Tibial nerve (tissue), 4 donors: ENCODE data around the gene ZP2. TPM values are rescaled to one million over a fixed set of nuclear protein-coding genes. Genes with fewer than 3 reads are reported as not detected.

ENCODE experiments used
- DNase-seq, 2 donors: peaks; one replicate each; pipeline ENCODE4 v3.0.0-alpha.2; 2019; ENCODE audit warnings: low spot score in 2 of 2
- H3K27ac ChIP-seq, 4 donors: fragments of 200-600 bp; sonication (generic) in 3 of 4; one replicate each; pipeline ENCODE4 v1.5.1; 2017 to 2019; ENCODE audit warnings: mild to moderate bottlenecking in 1 of 4
- H3K27me3 ChIP-seq, 2 donors: fragments of 200-600 bp; sonication (generic) in 1 of 2; one replicate each; pipeline versions ENCODE4 v1.5.1 to v1.6.0; 2017 to 2019
- H3K36me3 ChIP-seq, 3 donors: fragments of 200-600 bp; sonication (generic); one replicate each; pipeline ENCODE4 v1.5.1; 2018 to 2019
- H3K4me1 ChIP-seq, 4 donors: fragments of 200-600 bp; sonication (generic) in 3 of 4; one replicate each; pipeline ENCODE4 v1.5.1; 2017 to 2019
- H3K4me3 ChIP-seq, 4 donors: fragments of 200-600 bp; sonication (generic) in 3 of 4; one replicate each; pipeline ENCODE4 v1.5.1; 2017 to 2019; ENCODE audit warnings: mild to moderate bottlenecking in 1 of 4, moderate library complexity in 1 of 4
- H3K9me3 ChIP-seq, 4 donors: fragments of 200-600 bp; sonication (generic) in 3 of 4; one replicate each; pipeline ENCODE4 v1.5.1; 2017 to 2019
- EP300 ChIP-seq, 2 donors: sonication (generic); formaldehyde crosslinking; IDR thresholded peaks; one replicate each; pipeline ENCODE4 v1.6.1; 2017; ENCODE audit warnings: antibody characterized with exemption in 2 of 2, mild to moderate bottlenecking in 1 of 2
- POLR2A ChIP-seq, 2 donors: fragments of 450-650 bp; IDR thresholded peaks; one replicate each; pipeline ENCODE4 v1.6.1; 2017; ENCODE audit warnings: antibody characterized with exemption in 2 of 2, mild to moderate bottlenecking in 2 of 2, moderate library complexity in 2 of 2
- WGBS, 2 donors: methylation state at CpG; one replicate each; pipeline ENCODE4 v1.1.5; 2018; 5-methylcytosine and 5-hydroxymethylcytosine counted together
- total RNA-seq, 4 donors: library from RNA; depleted of rRNA; stranded (reverse); fragments of >200 nt; gene quantifications; one replicate each; pipeline ENCODE4 v1.1.0, GENCODE V29; 2016
- TF ChIP-seq, protein P1 (sequence below), 5 experiments: fragments of 200-600 bp in 3 of 5; fragments of 450-650 bp in 2 of 5; sonication (generic) in 3 of 5; IDR thresholded peaks; one replicate each; pipeline ENCODE4 v1.5.1; 2016 to 2019; ENCODE audit warnings: antibody characterized with exemption in 5 of 5, mild to moderate bottlenecking in 3 of 5, moderate library complexity in 2 of 5

Gene ZP2
- total RNA-seq, 4 donors from 2014 or later = not detected

- DNase-seq = no peak
- peaks cover 0 to 5% (median under 1%) of the 10 kb centered on the region in 4 donors for H3K4me1 ChIP-seq
- TF ChIP-seq EP300 (IDR thresholded peaks at IDR 0.05) (no peak), POLR2A (IDR thresholded peaks at IDR 0.05) (no peak)
- TF ChIP-seq, protein P1, sequence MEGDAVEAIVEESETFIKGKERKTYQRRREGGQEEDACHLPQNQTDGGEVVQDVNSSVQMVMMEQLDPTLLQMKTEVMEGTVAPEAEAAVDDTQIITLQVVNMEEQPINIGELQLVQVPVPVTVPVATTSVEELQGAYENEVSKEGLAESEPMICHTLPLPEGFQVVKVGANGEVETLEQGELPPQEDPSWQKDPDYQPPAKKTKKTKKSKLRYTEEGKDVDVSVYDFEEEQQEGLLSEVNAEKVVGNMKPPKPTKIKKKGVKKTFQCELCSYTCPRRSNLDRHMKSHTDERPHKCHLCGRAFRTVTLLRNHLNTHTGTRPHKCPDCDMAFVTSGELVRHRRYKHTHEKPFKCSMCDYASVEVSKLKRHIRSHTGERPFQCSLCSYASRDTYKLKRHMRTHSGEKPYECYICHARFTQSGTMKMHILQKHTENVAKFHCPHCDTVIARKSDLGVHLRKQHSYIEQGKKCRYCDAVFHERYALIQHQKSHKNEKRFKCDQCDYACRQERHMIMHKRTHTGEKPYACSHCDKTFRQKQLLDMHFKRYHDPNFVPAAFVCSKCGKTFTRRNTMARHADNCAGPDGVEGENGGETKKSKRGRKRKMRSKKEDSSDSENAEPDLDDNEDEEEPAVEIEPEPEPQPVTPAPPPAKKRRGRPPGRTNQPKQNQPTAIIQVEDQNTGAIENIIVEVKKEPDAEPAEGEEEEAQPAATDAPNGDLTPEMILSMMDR (IDR thresholded peaks at IDR 0.05) = no peak
- WGBS, 2 donors = 95 to 97% methylated on average over 12 of the region's 12 CpGs
- H3K27me3 ChIP-seq = no peaks in the 10 kb centered on the region
- no peak overlapping the region for H3K4me3 ChIP-seq
- H3K27ac ChIP-seq = no peak overlapping the region
- H3K36me3 ChIP-seq = peaks cover 0 to 83% (median 0%) of the 10 kb centered on the region in 3 donors
- no peaks in the 10 kb centered on the region for H3K9me3 ChIP-seq
Measured at GRCh38 chr16:21167929-21168602, 43.3 kb downstream of the ZP2 start.

DNA sequence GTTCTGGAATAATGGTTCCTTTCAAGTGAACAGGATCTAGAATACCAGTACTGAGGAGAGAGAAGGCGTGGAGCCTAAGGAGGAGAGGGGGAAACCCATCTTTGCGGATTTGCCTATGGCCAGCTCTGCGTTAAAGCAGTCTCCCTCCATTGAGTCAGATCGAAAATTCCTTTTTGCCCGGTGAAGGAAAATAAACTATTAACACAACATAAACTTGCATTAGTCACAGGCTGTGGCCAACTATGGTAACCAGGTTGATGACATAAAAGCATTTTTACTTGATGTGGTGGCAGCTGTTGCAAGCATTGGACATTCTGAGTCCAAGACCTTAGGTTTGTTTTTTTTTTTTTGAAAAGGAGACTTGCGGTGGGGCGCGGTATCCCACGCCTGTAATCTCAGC is 44.0 kb downstream of the ZP2 start:
- Histone ChIP-seq H3K4me1 (peaks cover 0 to 12% (median 3%) of the 10 kb centered on the region in 4 donors), H3K9me3 (no peaks in the 10 kb centered on the region), H3K4me3 (no peak overlapping the region), H3K36me3 (peaks cover 0 to 81% (median 0%) of the 10 kb centered on the region in 3 donors), H3K27me3 (no peaks in the 10 kb centered on the region), H3K27ac (no peak overlapping the region)
- DNase-seq = no peak
- TF ChIP-seq POLR2A (IDR thresholded peaks at IDR 0.05) (no peak), EP300 (IDR thresholded peaks at IDR 0.05) (no peak)
- TF ChIP-seq, protein P1 (IDR thresholded peaks at IDR 0.05) = no peak
- 94 to 95% methylated on average over 9 of the region's 9 CpGs for WGBS, 2 donors

GRCh38 chr16:21166561-21166961 is 44.8 kb downstream of the ZP2 start:
- no peak for DNase-seq
- WGBS, 2 donors = 83 to 90% methylated on average over 9 of the region's 9 CpGs
- Histone ChIP-seq H3K27ac (no peak overlapping the region), H3K4me1 (peaks cover 0 to 20% (median 5%) of the 10 kb centered on the region in 4 donors), H3K36me3 (peaks cover 0 to 73% (median 0%) of the 10 kb centered on the region in 3 donors), H3K4me3 (no peak overlapping the region), H3K9me3 (no peaks in the 10 kb centered on the region), H3K27me3 (no peaks in the 10 kb centered on the region)
- TF ChIP-seq EP300 (IDR thresholded peaks at IDR 0.05) (no peak), POLR2A (IDR thresholded peaks at IDR 0.05) (no peak)
- TF ChIP-seq, protein P1 (IDR thresholded peaks at IDR 0.05) = no peak

DNA sequence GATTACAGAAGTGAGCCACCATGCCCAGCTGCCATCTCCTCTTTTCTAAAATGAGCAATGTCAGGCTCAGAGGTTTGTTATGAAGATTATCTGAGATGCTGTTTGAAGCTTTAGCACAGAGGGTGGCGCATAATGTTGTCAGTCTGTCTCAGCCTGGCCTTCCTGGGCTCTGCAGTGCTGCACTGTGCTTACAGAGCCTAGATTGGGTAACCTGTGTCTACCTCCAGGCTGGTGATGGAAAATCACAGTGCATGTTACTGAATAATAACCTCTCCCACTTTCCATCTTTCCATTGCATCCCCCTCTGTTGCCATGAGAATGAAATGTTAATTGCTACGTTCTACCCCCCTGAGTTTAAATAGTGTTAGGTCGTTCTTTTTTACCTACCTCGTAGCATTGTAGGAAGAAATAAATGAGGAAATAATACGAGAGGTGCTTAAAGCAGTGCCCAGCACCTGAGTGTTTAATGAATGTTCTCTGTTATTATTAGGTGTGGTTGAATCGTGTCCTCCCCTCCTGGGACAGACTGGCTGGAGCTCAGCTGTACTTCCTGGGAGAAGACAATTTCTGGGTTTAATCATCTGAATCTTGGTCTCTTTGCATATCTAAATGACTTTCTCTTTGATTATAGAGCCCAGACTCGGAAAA is 46.7 kb downstream of the ZP2 start:
- H3K36me3 ChIP-seq = peaks cover 0 to 54% (median 0%) of the 10 kb centered on the region in 3 donors
- no peaks in the 10 kb centered on the region for H3K9me3 ChIP-seq
- no peaks in the 10 kb centered on the region for H3K27me3 ChIP-seq
- no peak for DNase-seq
- no peak overlapping the region for H3K27ac ChIP-seq
- WGBS, 2 donors = 92 to 95% methylated on average over 7 of the region's 7 CpGs
- H3K4me1 ChIP-seq = peaks cover 0 to 37% (median 7%) of the 10 kb centered on the region in 4 donors
- TF ChIP-seq, protein P1 (IDR thresholded peaks at IDR 0.05) = no peak
- TF ChIP-seq EP300 (IDR thresholded peaks at IDR 0.05) (no peak), POLR2A (IDR thresholded peaks at IDR 0.05) (no peak)
- no peak overlapping the region for H3K4me3 ChIP-seq

DNA sequence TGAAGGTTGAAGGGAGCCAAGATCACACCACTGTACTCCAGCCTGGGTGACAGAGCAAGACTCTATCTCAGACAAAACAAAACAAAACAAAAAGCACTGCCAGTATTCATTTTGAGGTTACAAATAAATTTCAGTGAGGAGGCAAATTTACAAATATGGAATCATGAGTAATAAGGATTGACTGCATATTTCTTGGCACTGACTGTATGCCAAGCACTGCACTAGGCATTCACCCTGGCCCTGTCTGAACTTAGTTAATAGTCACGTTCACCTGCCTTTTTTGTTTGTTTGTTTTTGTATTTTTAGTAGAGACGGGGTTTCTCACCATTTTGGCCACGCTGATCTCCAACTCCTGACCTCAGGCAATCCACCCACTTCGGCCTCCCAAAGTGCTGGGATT is 47.8 kb downstream of the ZP2 start:
- no peak for DNase-seq

More for the DNA sequence above, 47.8 kb downstream of the ZP2 start:
- TF ChIP-seq POLR2A (IDR thresholded peaks at IDR 0.05) (no peak), EP300 (IDR thresholded peaks at IDR 0.05) (no peak)
- TF ChIP-seq, protein P1 (IDR thresholded peaks at IDR 0.05) = no peak
- WGBS, 2 donors = 75 to 90% methylated on average over 4 of the region's 4 CpGs
- peak overlapping the region in 1 of 4 donors; percentile 16 for H3K27ac ChIP-seq
- peaks cover 0 to 49% (median 0%) of the 10 kb centered on the region in 3 donors for H3K36me3 ChIP-seq
- H3K9me3 ChIP-seq = no peaks in the 10 kb centered on the region
- no peaks in the 10 kb centered on the region for H3K27me3 ChIP-seq
- H3K4me1 ChIP-seq = peaks cover 0 to 45% (median 8%) of the 10 kb centered on the region in 4 donors
- H3K4me3 ChIP-seq = no peak overlapping the region
